HCT116 (cell line): ENCODE data around the gene SLC6A11. TPM values are rescaled to one million over a fixed set of nuclear protein-coding genes. Genes with fewer than 3 reads are reported as not detected.

Source experiments
- ATAC-seq: fragments of 200-7000 bp; cut with Tn5 transposase; 2 replicates; pipeline ENCODE4 v1.9.1; 2020; ENCODE audit warnings: mild to moderate bottlenecking, moderate library complexity
- BruUV-seq: library from RNA; stranded (reverse); fragments of 400-500 nt; replicated peaks from 2 replicates; lab custom pipeline; 2021; lab: Mats Ljungman, UMichigan
- CTCF ChIA-PET: fragments of 300-600 bp; sonication (Branson Sonifier 250); formaldehyde crosslinking; loops from one replicate; lab custom pipeline; 2021; ENCODE audit warnings: antibody characterized with exemption; lab: Charles Lee
- POLR2A ChIA-PET: fragments of 300-600, 350-600 bp; sonication (Branson Sonifier 250); formaldehyde crosslinking; loops from one replicate; lab custom pipeline; 2021; ENCODE audit warnings: antibody characterized with exemption; lab: Charles Lee
- RAD21 ChIA-PET, 2 experiments: fragments of 300-600 bp; sonication (Branson Sonifier 250); formaldehyde crosslinking; loops; one replicate each; lab custom pipeline; 2023; ENCODE audit warnings: low total read pairs in 2 of 2; ENCODE audit not compliant: uncharacterized antibody in 2 of 2, unreplicated experiment in 2 of 2, low non-redundant PET in 1 of 2; lab: Charles Lee
- DNase-seq: peaks from one replicate; pipeline ENCODE4 v3.0.0-alpha.2; 2010; ENCODE audit warnings: low read depth, low spot score
- H2AFZ ChIP-seq: fragments of 200-600 bp; shearing (Covaris generic), sonication (generic); 2 replicates; pipeline ENCODE4 v1.6.1; 2017; ENCODE audit warnings: low read depth, mixed run types, mixed read lengths, antibody characterized with exemption, low read length; ENCODE audit not compliant: poor library complexity, severe bottlenecking
- H3K27ac ChIP-seq: 2 replicates; pipeline ENCODE4 v1.5.1; 2012; ENCODE audit warnings: low read depth, low read length
- H3K27me3 ChIP-seq: fragments of 200-600 bp; sonication (generic); 2 replicates; pipeline ENCODE4 v1.6.1; 2016; ENCODE audit warnings: mixed run types, low read length, mixed read lengths; ENCODE audit not compliant: insufficient read depth
- H3K36me3 ChIP-seq, 2 experiments: fragments of 200-500 bp in 1 of 2; fragments of 200-600 bp in 1 of 2; sonication (Bioruptor generic) in 1 of 2; sonication (generic) in 1 of 2; 2 replicates each; pipeline versions ENCODE4 v1.5.1 to v1.6.1; 2014 to 2016; ENCODE audit warnings: low read length in 2 of 2, inconsistent platforms in 1 of 2, mixed read lengths in 1 of 2, mixed run types in 1 of 2; ENCODE audit not compliant: insufficient read depth in 2 of 2, control insufficient read depth in 1 of 2
- H3K4me1 ChIP-seq, 2 experiments: fragments of 200-600 bp in 1 of 2; sonication (generic) in 1 of 2; 2 replicates each; pipeline versions ENCODE4 v1.5.1 to v1.6.1; 2012 to 2017; ENCODE audit warnings: low read length in 2 of 2, inconsistent platforms in 1 of 2, mild to moderate bottlenecking in 1 of 2, mixed read lengths in 1 of 2, mixed run types in 1 of 2, moderate library complexity in 1 of 2; ENCODE audit not compliant: insufficient read depth in 2 of 2, control insufficient read depth in 1 of 2
- H3K4me2 ChIP-seq: fragments of 200-600 bp; sonication (generic); 2 replicates; pipeline ENCODE4 v1.6.1; 2017; ENCODE audit warnings: mixed run types, low read length, mixed read lengths
- H3K4me3 ChIP-seq, 2 experiments: fragments of 200-600 bp in 1 of 2; sonication (generic) in 1 of 2; replicated peaks in 1 of 2; 2 replicates each; pipeline ENCODE4 v1.5.1; 2011 to 2016; ENCODE audit warnings: low read length in 2 of 2, control low read depth in 1 of 2, low read depth in 1 of 2, mild to moderate bottlenecking in 1 of 2, mixed read lengths in 1 of 2, mixed run types in 1 of 2
- H3K79me2 ChIP-seq: fragments of 200-600 bp; sonication (generic); 2 replicates; pipeline ENCODE4 v1.6.1; 2017; ENCODE audit warnings: mild to moderate bottlenecking, mixed run types, low read length, moderate library complexity, mixed read lengths; ENCODE audit not compliant: insufficient read depth
- H3K9ac ChIP-seq: fragments of 200-600 bp; sonication (generic); 2 replicates; pipeline ENCODE4 v1.6.1; 2016; ENCODE audit warnings: low read length, mixed read lengths
- H3K9me2 ChIP-seq: fragments of 200-600 bp; sonication (generic), shearing (Covaris generic); 2 replicates; pipeline ENCODE4 v1.6.1; 2017; ENCODE audit warnings: mixed run types, mild to moderate bottlenecking, moderate library complexity; ENCODE audit not compliant: insufficient read depth
- H3K9me3 ChIP-seq, 2 experiments: fragments of 200-500 bp in 1 of 2; fragments of 200-600 bp in 1 of 2; sonication (Bioruptor generic) in 1 of 2; sonication (generic) in 1 of 2; 2 replicates each; pipeline ENCODE4 v1.6.1; 2014 to 2017; ENCODE audit warnings: low read length in 2 of 2, mixed read lengths in 2 of 2, inconsistent platforms in 1 of 2, low read depth in 1 of 2, mild to moderate bottlenecking in 1 of 2, mixed run types in 1 of 2, moderate library complexity in 1 of 2; ENCODE audit not compliant: control insufficient read depth in 1 of 2, insufficient read depth in 1 of 2
- H4K20me1 ChIP-seq: fragments of 200-600 bp; sonication (generic), shearing (Covaris generic); 2 replicates; pipeline ENCODE4 v1.6.1; 2017; ENCODE audit warnings: mixed run types, mild to moderate bottlenecking, moderate library complexity; ENCODE audit not compliant: insufficient read depth
- ATF3 ChIP-seq: IDR thresholded peaks from 2 replicates; pipeline ENCODE4 v1.6.1; 2012
- EGR1 ChIP-seq: IDR thresholded peaks from 2 replicates; pipeline ENCODE4 v1.6.1; 2012; ENCODE audit warnings: low read depth
- ELF1 ChIP-seq: IDR thresholded peaks from 2 replicates; pipeline ENCODE4 v1.6.1; 2012; ENCODE audit warnings: low read depth, borderline replicate concordance
- EZH2 ChIP-seq: fragments of 200-600 bp; sonication (generic); IDR thresholded peaks from 2 replicates; pipeline ENCODE4 v1.6.1; 2017; ENCODE audit warnings: antibody characterized with exemption, mixed run types
- EZH2phosphoT487 ChIP-seq: fragments of 200-600 bp; IDR thresholded peaks from 2 replicates; pipeline ENCODE4 v1.6.1; 2018; ENCODE audit warnings: antibody characterized with exemption, borderline replicate concordance
- FOSL1 ChIP-seq: IDR thresholded peaks from 2 replicates; pipeline ENCODE4 v1.6.1; 2012; ENCODE audit warnings: low read depth
- POLR2A ChIP-seq: IDR thresholded peaks from 2 replicates; pipeline ENCODE4 v1.7.0; 2011; ENCODE audit warnings: borderline replicate concordance; ENCODE audit not compliant: insufficient read depth, insufficient read length; ENCODE audit errors: extremely low read depth
- POLR2AphosphoS5 ChIP-seq: IDR thresholded peaks from 2 replicates; pipeline ENCODE4 v1.6.1; 2011; ENCODE audit warnings: mild to moderate bottlenecking, low read depth, low read length, moderate library complexity
- SP1 ChIP-seq: IDR thresholded peaks from 2 replicates; pipeline ENCODE4 v1.6.1; 2012; ENCODE audit warnings: low read depth
- SRF ChIP-seq: IDR thresholded peaks from 2 replicates; pipeline ENCODE4 v1.6.1; 2012; ENCODE audit warnings: low read depth
- ZFX ChIP-seq: fragments of 450-650 bp; IDR thresholded peaks from 2 replicates; pipeline ENCODE4 v1.6.1; 2017
- intact Hi-C: fragments of 100-400 bp; cut with micrococcal nuclease; formaldehyde crosslinking; loops from 2 replicates; pipeline ENCODE4 v1.10.0; 2022
- total RNA-seq: library from RNA; stranded (reverse); gene quantifications from one replicate; pipeline ENCODE4 v1.2.1, GENCODE V29; 2021; ENCODE audit not compliant: unreplicated experiment
- TF ChIP-seq, protein P1 (sequence below): IDR thresholded peaks from 2 replicates; pipeline ENCODE4 v1.6.1; 2011; ENCODE audit warnings: mild to moderate bottlenecking, low read length, moderate library complexity; ENCODE audit not compliant: insufficient replicate concordance; ENCODE audit errors: extremely low read depth
- TF ChIP-seq, protein P2 (sequence below): IDR thresholded peaks from 2 replicates; pipeline ENCODE4 v1.6.1; 2012

SLC6A11 gene
- total RNA-seq, 1 experiment from 2014 or later, result not detected

DNA sequence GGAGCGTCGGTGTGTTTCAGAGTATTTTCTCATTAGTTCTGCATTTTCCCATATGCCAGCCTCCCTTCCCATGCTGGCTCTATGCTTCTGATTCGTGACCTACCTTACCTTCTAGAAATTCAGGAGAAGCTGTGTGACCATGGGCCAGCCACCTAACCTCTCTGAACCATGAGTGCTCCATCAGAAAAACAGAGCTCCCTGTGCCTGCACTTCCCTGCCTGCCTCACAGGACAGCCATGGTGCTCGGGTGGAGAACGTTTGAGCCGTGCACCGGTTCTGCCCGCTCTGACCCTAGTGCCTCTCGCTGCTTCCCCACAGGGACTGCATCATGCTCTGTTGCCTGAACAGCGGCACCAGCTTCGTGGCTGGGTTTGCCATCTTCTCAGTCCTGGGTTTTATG is 102.0 kb downstream of the SLC6A11 start (continued):
- TF ChIP-seq, protein P1, sequence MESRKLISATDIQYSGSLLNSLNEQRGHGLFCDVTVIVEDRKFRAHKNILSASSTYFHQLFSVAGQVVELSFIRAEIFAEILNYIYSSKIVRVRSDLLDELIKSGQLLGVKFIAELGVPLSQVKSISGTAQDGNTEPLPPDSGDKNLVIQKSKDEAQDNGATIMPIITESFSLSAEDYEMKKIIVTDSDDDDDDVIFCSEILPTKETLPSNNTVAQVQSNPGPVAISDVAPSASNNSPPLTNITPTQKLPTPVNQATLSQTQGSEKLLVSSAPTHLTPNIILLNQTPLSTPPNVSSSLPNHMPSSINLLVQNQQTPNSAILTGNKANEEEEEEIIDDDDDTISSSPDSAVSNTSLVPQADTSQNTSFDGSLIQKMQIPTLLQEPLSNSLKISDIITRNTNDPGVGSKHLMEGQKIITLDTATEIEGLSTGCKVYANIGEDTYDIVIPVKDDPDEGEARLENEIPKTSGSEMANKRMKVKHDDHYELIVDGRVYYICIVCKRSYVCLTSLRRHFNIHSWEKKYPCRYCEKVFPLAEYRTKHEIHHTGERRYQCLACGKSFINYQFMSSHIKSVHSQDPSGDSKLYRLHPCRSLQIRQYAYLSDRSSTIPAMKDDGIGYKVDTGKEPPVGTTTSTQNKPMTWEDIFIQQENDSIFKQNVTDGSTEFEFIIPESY, result no peak
- no peak for TF ChIP-seq EZH2phosphoT487
- TF ChIP-seq ZFX, result no peak
- TF ChIP-seq ATF3, result no peak
- no peak for TF ChIP-seq FOSL1
- no peak for TF ChIP-seq POLR2A
- no peak for TF ChIP-seq POLR2AphosphoS5
- no peak for TF ChIP-seq ELF1
- no peak for TF ChIP-seq SP1

DNA sequence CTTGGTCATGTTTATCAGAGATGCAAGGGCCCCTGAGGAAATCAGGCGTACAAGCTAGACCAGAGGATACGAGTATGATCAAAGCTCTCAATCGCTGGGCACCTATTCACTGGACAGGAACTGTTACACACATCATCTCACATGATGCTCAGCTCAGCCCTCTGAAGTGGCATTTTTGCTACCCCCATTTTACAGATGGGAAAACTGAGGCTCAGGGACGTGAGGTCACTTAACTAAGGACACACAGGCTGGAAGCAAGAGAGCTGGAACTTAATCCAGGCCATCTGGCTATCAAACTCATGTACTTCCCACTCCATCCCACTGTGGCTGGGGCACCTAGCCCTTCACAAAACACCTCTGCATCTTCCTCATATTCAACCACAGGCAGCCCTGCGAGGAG is 103.6 kb downstream of the SLC6A11 start:
- ChIA-PET RAD21 (no interaction called here), CTCF (interaction anchor here (1.3 kb wide), 1 partner anchor 147 kb away, joined by 3 read pairs; no protein-coding TSS in a partner anchor), POLR2A (no interaction called here)
- Histone ChIP-seq H3K4me1 (peaks cover 0 to 7% of the 10 kb centered on the region in 2 experiments; a peak in 1 of 4 replicates), H3K9me3 (no peaks in the 10 kb centered on the region), H3K9me2 (no peaks in the 10 kb centered on the region), H3K4me2 (no peak overlapping the region), H3K9ac (no peak overlapping the region), H3K4me3 (no peak overlapping the region), H3K79me2 (no peaks in the 10 kb centered on the region), H3K27me3 (peaks cover 35% of the 10 kb centered on the region), H4K20me1 (no peaks in the 10 kb centered on the region), H3K27ac (no peak overlapping the region), H3K36me3 (no peaks in the 10 kb centered on the region), H2AFZ (no peak overlapping the region)
- no TSS peak for BruUV-seq
- DNase-seq (no peak), ATAC-seq (no peak)
- intact Hi-C loops, result no loop called here
- TF ChIP-seq, protein P2, sequence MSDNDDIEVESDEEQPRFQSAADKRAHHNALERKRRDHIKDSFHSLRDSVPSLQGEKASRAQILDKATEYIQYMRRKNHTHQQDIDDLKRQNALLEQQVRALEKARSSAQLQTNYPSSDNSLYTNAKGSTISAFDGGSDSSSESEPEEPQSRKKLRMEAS, result no peak
- TF ChIP-seq EZH2, result no peak
- TF ChIP-seq SP1, result no peak
- TF ChIP-seq SRF, result no peak
- TF ChIP-seq EGR1, result no peak
